Peyer's patch (tissue), 4 donors: ENCODE measurements around the gene NOCT.

ENCODE experiments used
- CTCF ChIP-seq, 6 experiments: fragments of 450-650 bp in 4 of 6; fragments of 200-600 bp in 2 of 6; sonication (generic) in 1 of 6; IDR thresholded peaks; one replicate each; pipeline ENCODE4 v1.5.1; 2017 to 2019; ENCODE audit warnings: antibody characterized with exemption in 6 of 6, mild to moderate bottlenecking in 3 of 6, moderate library complexity in 1 of 6
- POLR2A ChIP-seq, 2 donors: fragments of 450-650 bp; IDR thresholded peaks; one replicate each; pipeline ENCODE4 v1.5.1; 2017; ENCODE audit warnings: antibody characterized with exemption in 2 of 2, mild to moderate bottlenecking in 2 of 2, moderate library complexity in 2 of 2

- no peak for TF ChIP-seq CTCF (IDR thresholded peaks at IDR 0.05)
- TF ChIP-seq POLR2A (IDR thresholded peaks at IDR 0.05): no peak
These were observed 39.4 kb downstream of the NOCT start for GRCh38 chr4:139054791-139055505.
